Measurements from ENCODE around the gene KCNIP1.

GRCh38 chr5:170756691-170757090 lies 252.9 kb downstream of the KCNIP1 start:
- no peak for TF ChIP-seq POLR2A (IDR thresholded peaks at IDR 0.05)
- TF ChIP-seq CTCF (IDR thresholded peaks at IDR 0.05), result no peak
- no peak for TF ChIP-seq POLR2AphosphoS5 (IDR thresholded peaks at IDR 0.05)
